HPDE6-E6E7 (cell line): ENCODE measurements around the gene LSM5.
A peak's percentile ranks its signal among the peaks of the same experiment; 100 is the strongest.

ENCODE experiments used
- DNase-seq: peaks from one replicate; pipeline ENCODE4 v3.0.0; 2011; ENCODE audit warnings: missing footprints; ENCODE audit errors: extremely low spot score

The LSM5 gene

DNA sequence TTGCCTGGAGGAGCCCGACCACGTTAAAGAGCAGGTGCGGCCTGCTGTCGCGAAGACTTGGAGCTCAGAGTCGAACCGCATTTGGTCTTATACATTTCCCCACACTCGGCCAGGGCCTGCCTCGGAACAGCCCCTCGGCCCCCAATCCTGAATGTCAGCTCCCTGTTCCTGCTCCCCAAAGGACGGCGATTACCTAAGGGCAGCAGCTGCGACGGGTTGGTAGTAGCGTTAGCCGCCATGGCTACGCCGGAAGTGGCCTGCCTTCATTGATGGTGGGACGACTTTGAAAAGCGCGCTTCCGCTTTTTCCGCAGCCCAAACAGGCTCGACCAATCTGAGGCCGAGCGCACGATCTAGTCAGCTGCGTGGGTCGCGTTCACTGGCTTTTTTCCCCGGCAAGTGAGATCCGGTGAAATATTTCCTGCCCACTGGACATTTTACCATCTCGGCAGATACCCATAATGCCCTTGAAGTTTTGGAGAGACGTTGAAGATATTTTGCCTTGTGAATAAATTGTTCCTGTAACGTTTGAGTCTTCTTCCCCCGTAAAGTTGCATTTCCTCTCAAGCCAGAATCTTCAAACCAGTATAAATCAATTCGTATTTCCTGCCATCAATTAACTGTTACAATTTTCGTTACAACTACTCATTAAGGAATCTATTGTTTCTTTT lies at the start of gene LSM5:
TSS of gene LSM5 (minus strand) at position 254 of the 670 bp plus-strand sequence. CDS start at position 239, 15 bp downstream.
- DNase-seq, result peak; percentile 81

- DNase-seq, result no peak
These were observed 49.2 kb upstream of the LSM5 start for GRCh38 chr7:32539366-32539765.

DNA sequence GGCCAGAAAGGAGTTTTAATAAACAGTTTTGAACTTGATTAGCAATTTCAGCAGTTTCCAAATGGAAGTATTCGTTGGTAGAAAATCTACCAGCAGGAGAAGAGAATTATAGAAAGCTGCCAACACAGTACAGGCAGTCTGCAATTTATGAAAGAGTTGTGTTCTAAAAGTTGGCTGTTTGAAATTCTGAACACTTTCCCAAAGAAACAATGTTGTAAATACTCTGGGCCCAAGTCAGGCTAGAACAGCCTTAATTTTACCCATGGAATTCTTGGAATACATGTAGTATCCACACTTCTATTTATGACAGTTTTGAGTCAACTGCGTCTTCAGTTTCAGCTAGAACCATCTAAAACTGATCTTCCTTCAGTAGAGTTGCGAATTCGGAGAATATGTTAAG lies 47.6 kb upstream of the LSM5 start:
- no peak for DNase-seq

DNA sequence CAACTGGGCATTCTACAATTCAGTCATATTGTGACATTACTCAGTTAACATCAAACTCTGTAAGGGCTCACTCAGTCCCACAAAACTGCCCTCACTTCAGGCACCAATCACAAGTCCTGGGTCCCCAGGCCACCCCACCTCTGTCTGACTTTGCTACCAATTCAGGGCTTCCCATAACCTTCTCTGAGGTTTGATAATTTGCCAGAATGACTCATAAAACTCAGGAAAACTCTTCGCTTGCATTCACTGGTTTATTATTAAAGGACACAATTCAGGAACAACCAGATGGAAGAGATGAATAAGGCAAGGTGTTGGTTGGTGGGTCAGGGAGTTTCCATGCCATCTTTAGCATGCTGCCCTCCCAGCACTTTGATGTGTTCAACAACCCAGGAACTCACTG lies 46.4 kb upstream of the LSM5 start:
- peak; percentile 27 for DNase-seq

GRCh38 chr7:32536016-32536415 lies 45.8 kb upstream of the LSM5 start:
- no peak for DNase-seq

DNA sequence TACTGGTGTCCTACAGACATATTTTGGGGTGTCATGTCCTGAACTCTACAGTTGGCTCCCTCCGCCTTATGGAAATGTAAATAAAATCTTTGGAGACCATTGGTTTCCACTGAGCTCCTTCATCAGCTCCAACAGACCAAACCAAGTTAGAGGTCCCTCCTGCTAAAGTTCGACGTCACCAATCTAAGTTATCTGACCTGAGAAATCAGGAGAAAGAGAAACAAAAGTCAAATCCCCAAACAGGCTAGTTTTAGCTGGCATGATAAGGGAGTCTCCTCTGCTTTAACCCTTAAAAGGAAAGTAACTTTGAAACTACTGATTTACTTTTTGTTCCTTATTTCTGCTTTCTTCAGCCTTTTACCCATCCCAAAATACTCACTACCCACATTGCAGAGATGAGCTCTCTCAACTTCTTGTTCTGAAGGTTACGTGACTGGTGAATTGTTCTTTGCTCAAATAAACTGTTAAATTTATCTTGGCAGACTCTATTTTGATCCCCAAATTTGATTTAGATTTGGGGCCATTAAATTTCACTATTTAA lies 45.1 kb upstream of the LSM5 start:
- no peak for DNase-seq

DNA sequence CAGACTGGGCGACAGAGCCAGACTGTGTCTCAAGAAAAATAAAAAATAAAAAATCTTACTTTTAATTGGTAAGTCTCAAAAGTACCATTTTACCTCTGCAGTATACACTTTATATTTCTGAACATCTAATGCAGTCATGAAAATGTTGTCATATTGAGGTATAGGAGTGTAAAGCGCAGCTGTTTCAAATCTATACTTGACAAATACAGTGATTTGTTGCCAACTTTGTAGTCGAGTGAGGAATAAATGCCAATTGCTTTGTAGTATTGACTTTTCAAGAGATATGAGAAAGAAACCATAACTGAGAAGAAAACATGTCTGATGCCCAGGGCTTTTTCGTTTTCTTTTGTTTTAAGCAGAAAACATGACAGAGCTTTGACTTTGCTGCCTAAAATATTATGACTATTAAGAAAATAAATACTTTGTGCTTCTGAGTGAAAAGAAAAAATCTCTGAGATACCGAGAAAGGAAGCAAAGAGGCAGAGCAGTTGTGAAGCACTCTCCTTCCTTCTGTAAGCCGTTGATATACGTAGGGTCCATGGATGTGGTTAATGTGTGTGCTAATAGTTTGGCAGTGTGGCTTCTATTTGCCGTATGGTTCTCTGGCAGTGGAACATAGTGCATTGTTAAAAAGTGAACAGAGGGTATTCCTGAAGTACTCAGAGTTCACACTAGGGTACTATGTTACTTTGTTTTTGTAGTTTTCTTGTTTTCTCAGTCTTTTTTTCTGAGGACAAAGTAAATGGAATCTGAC lies 43.3 kb upstream of the LSM5 start:
- DNase-seq, result no peak

DNA sequence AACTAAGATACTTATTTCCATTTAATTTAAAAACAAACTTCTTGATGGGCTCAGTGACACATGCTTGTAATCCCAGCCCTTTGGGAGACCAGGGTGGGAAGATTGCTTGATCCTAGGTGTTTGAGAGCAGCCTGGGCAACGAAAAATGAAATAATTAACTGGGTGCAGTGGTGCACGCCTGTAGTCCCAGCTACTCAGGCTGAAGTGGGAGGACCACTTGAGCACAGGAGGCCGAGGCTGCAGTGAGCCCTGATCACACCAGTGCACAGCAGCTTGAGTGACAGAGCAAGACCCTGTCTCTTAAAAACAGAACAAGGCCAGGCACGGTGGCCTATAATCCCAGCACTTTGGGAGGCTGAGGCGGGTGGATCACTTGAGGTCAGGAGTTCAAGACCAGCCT lies 42.5 kb upstream of the LSM5 start:
- no peak for DNase-seq

GRCh38 chr7:32532086-32532485 lies 41.9 kb upstream of the LSM5 start:
- DNase-seq, result no peak

GRCh38 chr7:32531402-32531801 lies 41.2 kb upstream of the LSM5 start:
- no peak for DNase-seq

DNA sequence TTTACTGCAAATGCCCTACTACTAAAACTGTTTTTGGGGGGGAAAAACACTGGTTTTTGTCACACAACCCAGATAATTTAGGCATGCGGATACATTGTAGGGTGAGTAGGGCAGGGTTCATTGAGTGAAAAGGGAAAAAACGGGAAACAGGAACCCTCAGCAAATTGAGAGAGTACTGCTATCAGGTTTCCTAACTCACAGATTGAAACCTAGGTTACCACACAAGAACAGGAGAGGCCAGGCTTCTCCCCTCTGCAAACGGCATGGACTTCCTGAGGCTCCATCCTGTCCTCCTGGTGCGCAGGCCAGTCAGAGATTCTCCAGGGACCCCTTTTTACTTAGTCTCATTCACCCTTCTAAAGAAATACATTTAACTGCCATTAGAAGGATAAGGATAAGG lies 35.7 kb upstream of the LSM5 start:
- no peak for DNase-seq

GRCh38 chr7:32524631-32525030 lies 34.5 kb upstream of the LSM5 start:
- no peak for DNase-seq

- no peak for DNase-seq
These were observed 32.8 kb upstream of the LSM5 start for GRCh38 chr7:32522746-32523530.

GRCh38 chr7:32519763-32520162 lies 29.6 kb upstream of the LSM5 start:
- no peak for DNase-seq

DNA sequence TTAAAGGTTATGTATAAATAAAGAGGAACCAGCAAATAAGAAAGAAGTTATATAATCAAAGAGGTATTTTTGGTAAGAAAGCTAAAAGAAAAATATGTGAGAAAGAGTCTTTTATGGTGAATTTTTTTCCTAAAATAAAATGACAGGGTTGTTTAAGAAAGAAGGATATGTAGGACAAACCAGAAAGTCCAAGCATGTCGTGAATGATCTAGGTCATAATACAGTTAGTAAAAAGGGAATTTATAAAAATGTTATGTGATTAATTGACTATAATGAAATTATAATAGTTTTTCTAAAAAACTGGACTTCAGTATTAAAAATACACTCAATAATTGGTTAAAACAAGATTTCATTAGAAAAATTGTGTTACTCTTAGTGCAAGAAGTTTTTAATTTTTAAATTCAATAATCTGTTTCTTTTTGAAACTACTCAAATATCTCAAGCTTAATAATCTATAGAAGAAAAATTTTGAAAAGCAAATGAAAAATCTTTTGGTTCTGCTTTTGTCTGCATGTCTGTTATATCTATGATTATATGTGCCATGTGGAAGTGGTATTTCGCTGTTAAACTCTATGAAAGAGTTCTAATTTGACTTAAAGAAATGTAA lies 28.5 kb upstream of the LSM5 start:
- no peak for DNase-seq

GRCh38 chr7:32516551-32517100 lies 26.4 kb upstream of the LSM5 start:
- DNase-seq, result no peak

DNA sequence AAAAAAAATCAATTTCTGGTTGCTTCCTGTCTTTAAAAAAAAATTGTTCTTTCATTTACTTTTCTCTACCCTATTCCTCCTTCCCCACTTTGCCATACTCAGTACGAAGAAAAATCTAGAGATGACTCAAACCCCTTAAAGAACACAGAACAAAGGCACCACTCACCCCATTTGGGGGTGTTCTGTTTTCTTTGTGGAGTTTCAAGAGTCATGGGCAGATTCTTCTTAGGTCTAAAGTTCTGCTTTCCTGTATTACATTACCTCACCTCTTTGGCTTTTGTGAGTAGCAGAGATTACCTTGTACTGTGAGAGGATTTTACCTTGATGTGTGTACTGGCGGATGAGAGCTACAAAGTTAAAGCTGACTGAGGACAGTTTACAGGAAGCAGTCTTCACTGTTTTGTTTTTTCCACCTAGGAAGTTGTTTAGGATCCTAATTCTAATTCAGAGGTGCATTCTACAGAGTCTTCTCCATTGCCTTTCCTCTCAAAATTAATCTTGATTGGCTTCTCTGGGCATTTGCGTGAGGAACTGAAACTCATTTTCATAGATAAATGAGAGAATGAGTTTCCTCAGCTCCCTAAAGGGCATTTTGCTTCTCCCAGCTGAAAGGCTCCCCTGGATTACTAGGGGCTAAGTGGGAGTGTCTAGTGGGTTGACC lies 25.8 kb upstream of the LSM5 start:
- DNase-seq, result no peak

DNA sequence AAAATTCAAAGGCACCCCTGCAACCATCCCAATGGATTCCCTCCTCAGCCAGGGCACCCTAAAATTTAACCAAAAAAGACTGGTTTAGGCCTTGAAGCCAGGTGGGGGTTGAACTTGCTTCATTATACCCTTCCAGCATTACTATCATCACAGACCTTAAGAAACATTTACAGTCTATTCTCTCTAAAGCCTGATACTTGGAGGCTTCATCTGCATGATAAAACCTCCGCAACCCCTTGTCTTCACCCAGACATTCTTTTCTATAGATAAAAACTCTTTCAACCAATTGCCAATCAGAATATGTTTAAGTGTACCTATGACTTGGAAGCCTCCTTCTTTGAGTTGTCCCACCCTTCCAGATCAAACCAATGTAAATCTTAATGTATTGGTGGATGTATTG lies 23.0 kb upstream of the LSM5 start:
- no peak for DNase-seq

GRCh38 chr7:32511791-32512190 lies 21.6 kb upstream of the LSM5 start:
- DNase-seq, result no peak

- DNase-seq, result no peak
These were observed 17.2 kb upstream of the LSM5 start for GRCh38 chr7:32507414-32507813.
